ENCODE data around the gene GSTK1. TPM values are rescaled to one million over a fixed set of nuclear protein-coding genes. Genes with fewer than 3 reads are reported as not detected.
"Not testable (repeated sequence)": the region's sequence is repeated elsewhere in the genome, so short reads cannot be mapped to it uniquely, and the experiment has no call there.

GSTK1 gene
- total RNA-seq, 1 experiment from 2014 or later: 79.9 TPM

- H3K9me3 Mint-ChIP-seq (ENCODE audit: unreplicated experiment): no peaks in the 10 kb centered on the region
- no peaks in the 10 kb centered on the region for H3K27me3 Mint-ChIP-seq (ENCODE audit: insufficient read depth, unreplicated experiment)
- no peak for TF ChIP-seq CTCF (IDR thresholded peaks at IDR 0.05; ENCODE audit: unreplicated experiment)
- intact Hi-C loops (cut with micrococcal nuclease): no loop called here
- POLR2A ChIA-PET: interaction anchor here (0.6 to 0.8 kb wide), 2 partner anchors 18 to 151 kb away, joined by 3 read pairs; no protein-coding TSS in a partner anchor
- no peaks in the 10 kb centered on the region for H3K36me3 Mint-ChIP-seq (ENCODE audit: insufficient read depth, unreplicated experiment)
- H3K27ac Mint-ChIP-seq (ENCODE audit: low read depth, unreplicated experiment): no peak overlapping the region
- no peak overlapping the region for H3K4me3 Mint-ChIP-seq (ENCODE audit: unreplicated experiment)
- peaks cover 15% of the 10 kb centered on the region for H3K4me1 Mint-ChIP-seq (ENCODE audit: insufficient read depth, unreplicated experiment)
- DNase-seq (ENCODE audit: unreplicated experiment): no peak
- CTCF ChIA-PET: interaction anchor here (0.8 to 11.8 kb wide), 4 partner anchors 17 to 256 kb away, joined by 3 to 128 read pairs (median 20); no protein-coding TSS in a partner anchor
- no TSS peak for BruUV-seq (replicated peaks)
Measured at GRCh38 chr7:143258831-143259230, 4.4 kb upstream of the GSTK1 start.

GRCh38 chr7:143259765-143260164, 3.5 kb upstream of the GSTK1 start:
- intact Hi-C loops (cut with micrococcal nuclease): no loop called here
- no TSS peak for BruUV-seq (replicated peaks)
- DNase-seq (ENCODE audit: unreplicated experiment): peak; percentile 51
- Mint-ChIP-seq H3K9me3 (ENCODE audit: unreplicated experiment) (no peaks in the 10 kb centered on the region), H3K4me3 (ENCODE audit: unreplicated experiment) (no peak overlapping the region), H3K27ac (ENCODE audit: low read depth, unreplicated experiment) (peak overlapping the region; percentile 32), H3K36me3 (ENCODE audit: insufficient read depth, unreplicated experiment) (peaks cover 6% of the 10 kb centered on the region), H3K4me1 (ENCODE audit: insufficient read depth, unreplicated experiment) (peaks cover 25% of the 10 kb centered on the region), H3K27me3 (ENCODE audit: insufficient read depth, unreplicated experiment) (no peaks in the 10 kb centered on the region)
- CTCF ChIA-PET: interaction anchor here (0.6 to 11.8 kb wide), 3 partner anchors 18 to 157 kb away, joined by 3 to 128 read pairs (median 37); no protein-coding TSS in a partner anchor
- POLR2A ChIA-PET: interaction anchor here (1.2 kb wide), 1 partner anchor 19 kb away, joined by 4 read pairs; no protein-coding TSS in a partner anchor
- no peak for TF ChIP-seq CTCF (IDR thresholded peaks at IDR 0.05; ENCODE audit: unreplicated experiment)

GRCh38 chr7:143261901-143262300, 1.3 kb upstream of the GSTK1 start:
- no TSS peak for BruUV-seq (replicated peaks)
- TF ChIP-seq CTCF (IDR thresholded peaks at IDR 0.05; ENCODE audit: unreplicated experiment): no peak
- Mint-ChIP-seq H3K27ac (ENCODE audit: low read depth, unreplicated experiment) (no peak overlapping the region), H3K4me1 (ENCODE audit: insufficient read depth, unreplicated experiment) (peaks cover 29% of the 10 kb centered on the region), H3K27me3 (ENCODE audit: insufficient read depth, unreplicated experiment) (no peaks in the 10 kb centered on the region), H3K9me3 (ENCODE audit: unreplicated experiment) (no peaks in the 10 kb centered on the region), H3K36me3 (ENCODE audit: insufficient read depth, unreplicated experiment) (peaks cover 18% of the 10 kb centered on the region), H3K4me3 (ENCODE audit: unreplicated experiment) (no peak overlapping the region)
- intact Hi-C loops (cut with micrococcal nuclease): no loop called here
- ChIA-PET CTCF (interaction anchor here (6.3 to 11.8 kb wide), 2 partner anchors 20 to 155 kb away, joined by 37 to 128 read pairs; no protein-coding TSS in a partner anchor), POLR2A (interaction anchor here (2.0 kb wide), 1 partner anchor 119 kb away, joined by 10 read pairs; no protein-coding TSS in a partner anchor)
- DNase-seq (ENCODE audit: unreplicated experiment): no peak

- not testable (repeated sequence) for H3K9me3 Mint-ChIP-seq (ENCODE audit: unreplicated experiment); H3K27me3 Mint-ChIP-seq (ENCODE audit: insufficient read depth, unreplicated experiment); BruUV-seq (replicated peaks); DNase-seq (ENCODE audit: unreplicated experiment)
- Mint-ChIP-seq H3K4me1 (ENCODE audit: insufficient read depth, unreplicated experiment) (peaks cover 29% of the 10 kb centered on the region), H3K36me3 (ENCODE audit: insufficient read depth, unreplicated experiment) (peaks cover 35% of the 10 kb centered on the region), H3K4me3 (ENCODE audit: unreplicated experiment) (peak overlapping the region; percentile 98), H3K27ac (ENCODE audit: low read depth, unreplicated experiment) (peak overlapping the region; percentile 92)
- intact Hi-C loops (cut with micrococcal nuclease): loop anchor here (2.0 kb wide), 1 partner anchor 25 kb away; the partner anchor contains the start of gene CASP2
- ChIA-PET POLR2A (interaction anchor here (0.7 to 3.6 kb wide), 9 partner anchors 7 to 152 kb away, joined by 4 to 32 read pairs (median 10); partner anchors contain the start of genes CASP2 and ZYX), CTCF (interaction anchor here (0.5 to 11.8 kb wide), 10 partner anchors 14 to 153 kb away, joined by 3 to 128 read pairs (median 5); partner anchors contain the start of gene ZYX)
Measured at GRCh38 chr7:143264196-143264568, 941 bp downstream of the GSTK1 start.

All from MCF 10A (cell line).